Peyer's patch (tissue), 4 donors: ENCODE data around the gene FOXO6. TPM values are rescaled to one million over a fixed set of nuclear protein-coding genes. Genes with fewer than 3 reads are reported as not detected.

ENCODE experiments used
- DNase-seq, 3 donors: peaks; one replicate each; pipeline ENCODE4 v3.0.0-alpha.2; 2017 to 2019
- H3K27ac ChIP-seq, 4 donors: fragments of 200-600 bp; sonication (generic); one replicate each; pipeline ENCODE4 v1.5.1; 2016 to 2019
- H3K27me3 ChIP-seq, 2 donors: fragments of 200-600 bp; sonication (generic); one replicate each; pipeline ENCODE4 v1.5.1; 2019
- H3K36me3 ChIP-seq, 3 donors: fragments of 200-600 bp; sonication (generic); one replicate each; pipeline ENCODE4 v1.5.1; 2016 to 2019
- H3K4me1 ChIP-seq, 4 donors: fragments of 200-600 bp; sonication (generic); one replicate each; pipeline ENCODE4 v1.5.1; 2016 to 2019
- H3K4me3 ChIP-seq, 4 donors: fragments of 200-600 bp; sonication (generic); 1 replicate in 3 of 4; 2 replicates in 1 of 4; pipeline ENCODE4 v1.5.1; 2016 to 2019; ENCODE audit warnings: mild to moderate bottlenecking in 1 of 4
- H3K9me3 ChIP-seq, 4 donors: fragments of 200-600 bp; sonication (generic); one replicate each; pipeline ENCODE4 v1.5.1; 2016 to 2019; ENCODE audit warnings: mild to moderate bottlenecking in 1 of 4
- CTCF ChIP-seq, 6 experiments: fragments of 450-650 bp in 4 of 6; fragments of 200-600 bp in 2 of 6; sonication (generic) in 1 of 6; IDR thresholded peaks; one replicate each; pipeline ENCODE4 v1.5.1; 2017 to 2019; ENCODE audit warnings: antibody characterized with exemption in 6 of 6, mild to moderate bottlenecking in 3 of 6, moderate library complexity in 1 of 6
- POLR2A ChIP-seq, 2 donors: fragments of 450-650 bp; IDR thresholded peaks; one replicate each; pipeline ENCODE4 v1.5.1; 2017; ENCODE audit warnings: antibody characterized with exemption in 2 of 2, mild to moderate bottlenecking in 2 of 2, moderate library complexity in 2 of 2
- total RNA-seq, 4 donors: library from RNA; depleted of rRNA; stranded (reverse); fragments of >200 nt; gene quantifications; one replicate each; pipeline ENCODE4 v1.1.0, GENCODE V29; 2016

FOXO6 gene
- total RNA-seq, 4 donors from 2014 or later, result 0.53 to 1.1 TPM; not detected in 2

- Histone ChIP-seq H3K4me1 (no peaks in the 10 kb centered on the region), H3K4me3 (no peak overlapping the region), H3K9me3 (no peaks in the 10 kb centered on the region), H3K27me3 (no peaks in the 10 kb centered on the region), H3K36me3 (no peaks in the 10 kb centered on the region), H3K27ac (no peak overlapping the region)
- TF ChIP-seq POLR2A (IDR thresholded peaks at IDR 0.05) (no peak), CTCF (IDR thresholded peaks at IDR 0.05) (no peak)
- no peak for DNase-seq
Measured at GRCh38 chr1:41315871-41316270, 45.4 kb upstream of the FOXO6 start.

- TF ChIP-seq CTCF (IDR thresholded peaks at IDR 0.05) (no peak), POLR2A (IDR thresholded peaks at IDR 0.05) (no peak)
- no peaks in the 10 kb centered on the region for H3K27me3 ChIP-seq
Measured at GRCh38 chr1:41317361-41317760, 43.9 kb upstream of the FOXO6 start.

GRCh38 chr1:41318135-41318534 is 43.1 kb upstream of the FOXO6 start:
- H3K4me3 ChIP-seq, result no peak overlapping the region
- no peaks in the 10 kb centered on the region for H3K9me3 ChIP-seq
- no peaks in the 10 kb centered on the region for H3K36me3 ChIP-seq
- no peak for TF ChIP-seq POLR2A (IDR thresholded peaks at IDR 0.05)
- no peak for TF ChIP-seq CTCF (IDR thresholded peaks at IDR 0.05)
- H3K27ac ChIP-seq, result no peak overlapping the region
- DNase-seq, result no peak
- no peaks in the 10 kb centered on the region for H3K4me1 ChIP-seq
- H3K27me3 ChIP-seq, result no peaks in the 10 kb centered on the region

More at GRCh38 chr1:41317361-41317760, 43.9 kb upstream of the FOXO6 start:
- Histone ChIP-seq H3K4me1 (no peaks in the 10 kb centered on the region), H3K36me3 (no peaks in the 10 kb centered on the region), H3K27ac (no peak overlapping the region), H3K9me3 (no peaks in the 10 kb centered on the region), H3K4me3 (no peak overlapping the region)
- no peak for DNase-seq

- no peak for TF ChIP-seq CTCF (IDR thresholded peaks at IDR 0.05)
- TF ChIP-seq POLR2A (IDR thresholded peaks at IDR 0.05), result no peak
- H3K27ac ChIP-seq, result no peak overlapping the region
Measured at GRCh38 chr1:41319106-41319755, 42.0 kb upstream of the FOXO6 start.

GRCh38 chr1:41319807-41320711 is 41.2 kb upstream of the FOXO6 start:
- no peak overlapping the region for H3K27ac ChIP-seq
- no peaks in the 10 kb centered on the region for H3K9me3 ChIP-seq
- no peaks in the 10 kb centered on the region for H3K27me3 ChIP-seq
- no peak overlapping the region for H3K4me3 ChIP-seq
- no peaks in the 10 kb centered on the region for H3K36me3 ChIP-seq
- TF ChIP-seq POLR2A (IDR thresholded peaks at IDR 0.05) (no peak), CTCF (IDR thresholded peaks at IDR 0.05) (no peak)
- no peaks in the 10 kb centered on the region for H3K4me1 ChIP-seq
- DNase-seq, result no peak

More at GRCh38 chr1:41319106-41319755, 42.0 kb upstream of the FOXO6 start:
- no peak for DNase-seq
- no peaks in the 10 kb centered on the region for H3K9me3 ChIP-seq
- H3K4me1 ChIP-seq, result no peaks in the 10 kb centered on the region
- no peak overlapping the region for H3K4me3 ChIP-seq
- H3K36me3 ChIP-seq, result no peaks in the 10 kb centered on the region
- no peaks in the 10 kb centered on the region for H3K27me3 ChIP-seq
